ENCODE measurements around the gene AP5Z1.

Gene AP5Z1

GRCh38 chr7:4748231-4748681 is 27.2 kb upstream of the AP5Z1 start:
- Histone ChIP-seq H3K36me3 (ENCODE audit: control insufficient read depth, insufficient read depth, low read length) (no peaks in the 10 kb centered on the region), H3K27me3 (ENCODE audit: control insufficient read depth, insufficient read depth, low read length) (no peaks in the 10 kb centered on the region), H3K9ac (ENCODE audit: low read length) (peak overlapping the region; percentile 15), H3K4me1 (ENCODE audit: control insufficient read depth, insufficient read depth, low read length) (peaks cover 34% of the 10 kb centered on the region), H3K4me3 (ENCODE audit: low read length) (no peak overlapping the region), H3K9me3 (ENCODE audit: control insufficient read depth, low read length) (no peaks in the 10 kb centered on the region)

DNA sequence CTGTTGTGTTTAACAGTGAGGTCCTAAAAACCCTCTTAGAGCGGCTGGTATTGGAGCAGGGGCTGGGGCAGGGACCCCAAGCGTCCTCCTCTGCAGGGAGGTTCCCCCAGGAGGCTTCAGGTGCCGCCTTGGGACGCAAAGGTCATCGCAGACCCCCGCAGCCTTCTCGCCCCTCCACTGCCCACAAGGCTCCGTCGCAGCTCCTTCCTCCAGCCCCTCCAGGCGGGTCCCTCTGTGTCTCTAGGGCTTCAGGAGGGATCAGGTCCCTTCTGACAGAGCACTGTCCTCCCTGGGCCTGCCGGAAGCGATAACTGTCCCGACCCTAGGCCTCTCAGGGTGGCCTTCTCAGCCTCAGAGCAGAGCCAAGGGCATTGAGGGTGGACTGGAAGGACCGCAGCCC is 26.1 kb upstream of the AP5Z1 start:
- Histone ChIP-seq H3K4me3 (ENCODE audit: low read length) (no peak overlapping the region), H3K4me1 (ENCODE audit: control insufficient read depth, insufficient read depth, low read length) (peaks cover 31% of the 10 kb centered on the region), H3K36me3 (ENCODE audit: control insufficient read depth, insufficient read depth, low read length) (no peaks in the 10 kb centered on the region), H3K9me3 (ENCODE audit: control insufficient read depth, low read length) (no peaks in the 10 kb centered on the region), H3K27me3 (ENCODE audit: control insufficient read depth, insufficient read depth, low read length) (no peaks in the 10 kb centered on the region), H3K9ac (ENCODE audit: low read length) (no peak overlapping the region)

DNA sequence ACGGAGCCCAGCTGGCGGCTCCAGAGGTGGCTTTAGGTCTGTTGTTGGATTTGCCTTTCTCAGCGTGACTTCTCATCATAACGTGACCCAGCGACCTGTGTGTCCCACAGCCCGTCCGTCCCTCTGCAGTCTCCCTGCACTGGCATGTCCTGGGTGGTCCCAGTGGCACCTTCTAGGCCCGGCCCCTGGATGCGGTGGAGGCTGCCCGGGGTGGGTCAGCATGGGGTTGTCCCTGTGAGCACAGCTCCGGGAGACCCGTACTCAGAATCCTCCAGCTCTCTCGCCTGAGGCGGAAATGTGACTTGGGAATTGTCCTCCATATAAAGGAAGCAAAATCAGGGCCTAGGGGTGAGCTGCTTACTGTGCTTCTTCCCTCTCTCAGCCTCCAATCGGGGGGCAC is 25.6 kb upstream of the AP5Z1 start:
- no peak overlapping the region for H3K4me3 ChIP-seq (ENCODE audit: low read length)
- peaks cover 26% of the 10 kb centered on the region for H3K4me1 ChIP-seq (ENCODE audit: control insufficient read depth, insufficient read depth, low read length)
- no peaks in the 10 kb centered on the region for H3K36me3 ChIP-seq (ENCODE audit: control insufficient read depth, insufficient read depth, low read length)
- H3K27me3 ChIP-seq (ENCODE audit: control insufficient read depth, insufficient read depth, low read length): no peaks in the 10 kb centered on the region
- no peak overlapping the region for H3K9ac ChIP-seq (ENCODE audit: low read length)
- H3K9me3 ChIP-seq (ENCODE audit: control insufficient read depth, low read length): no peaks in the 10 kb centered on the region

DNA sequence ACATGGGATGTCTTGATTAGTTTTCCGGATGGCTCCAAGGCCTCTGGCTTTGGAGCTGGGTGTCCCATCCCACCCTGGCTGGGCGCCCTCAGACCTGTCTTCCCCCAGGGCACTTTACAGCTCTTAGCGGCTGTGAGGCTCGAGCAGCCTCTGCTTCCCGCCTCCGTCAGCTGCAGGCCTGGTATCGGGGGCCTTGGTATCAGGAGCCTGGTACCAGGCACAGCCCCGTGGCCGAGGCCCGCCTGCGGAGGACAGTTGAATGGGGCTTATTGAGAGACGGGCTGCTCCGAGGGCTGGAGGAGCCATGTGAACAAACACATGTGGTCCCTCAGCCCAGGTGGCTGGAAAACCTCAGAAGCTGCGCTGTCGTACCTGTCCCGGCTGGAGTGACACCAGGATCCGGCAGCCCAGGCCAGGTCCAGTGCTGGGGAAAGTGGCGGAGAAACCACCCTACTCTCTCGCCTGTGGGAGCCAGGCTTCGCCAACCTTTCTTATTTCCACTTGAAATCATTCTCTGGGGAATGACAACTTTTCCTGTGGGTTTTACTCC is 23.9 kb upstream of the AP5Z1 start:
- Histone ChIP-seq H3K4me3 (ENCODE audit: low read length) (no peak overlapping the region), H3K36me3 (ENCODE audit: control insufficient read depth, insufficient read depth, low read length) (no peaks in the 10 kb centered on the region), H3K4me1 (ENCODE audit: control insufficient read depth, insufficient read depth, low read length) (peaks cover 19% of the 10 kb centered on the region), H3K9ac (ENCODE audit: low read length) (no peak overlapping the region), H3K27me3 (ENCODE audit: control insufficient read depth, insufficient read depth, low read length) (no peaks in the 10 kb centered on the region), H3K9me3 (ENCODE audit: control insufficient read depth, low read length) (no peaks in the 10 kb centered on the region)

DNA sequence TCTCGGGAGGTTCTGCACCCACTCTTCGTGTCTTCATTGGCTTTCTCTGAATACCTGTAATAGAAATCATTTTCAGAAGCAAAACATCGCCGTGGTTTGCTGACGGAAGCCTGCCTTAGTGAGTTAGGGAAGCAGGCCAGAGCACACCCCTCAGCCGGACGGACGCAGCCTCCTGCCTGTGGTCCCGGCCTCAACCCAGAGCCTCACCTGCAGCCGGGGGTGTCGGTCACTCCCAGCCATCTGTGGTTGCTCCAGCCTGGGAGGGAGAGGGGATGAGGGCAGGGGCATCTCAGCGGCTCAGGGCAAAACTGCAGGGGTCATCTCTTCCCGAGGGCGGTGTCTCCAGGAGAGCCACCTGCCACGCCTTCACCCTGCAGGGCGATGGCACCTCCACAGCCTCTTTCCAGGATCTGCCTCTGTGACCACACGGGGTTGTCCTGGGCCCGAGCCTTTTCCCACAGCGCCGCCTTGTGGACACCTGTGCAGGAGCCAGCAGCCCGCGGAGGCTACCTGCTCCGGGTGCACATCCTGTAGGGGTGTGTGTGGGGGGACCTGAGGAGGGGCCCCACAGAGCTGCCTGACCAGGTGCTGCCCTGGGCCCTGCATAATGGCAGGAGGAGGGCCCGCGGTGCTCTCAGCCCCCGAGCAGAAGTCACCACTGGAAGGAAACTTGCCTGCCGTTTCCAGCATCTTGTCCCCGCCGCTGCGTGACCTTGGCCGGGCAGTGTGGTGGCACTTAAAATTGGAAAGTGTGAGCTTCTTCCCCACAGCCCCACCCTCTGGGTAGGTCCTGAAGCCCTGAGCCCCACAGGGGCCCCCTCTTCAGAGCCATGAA is 21.6 kb upstream of the AP5Z1 start:
- H3K9me3 ChIP-seq (ENCODE audit: control insufficient read depth, low read length): no peaks in the 10 kb centered on the region
- H3K27me3 ChIP-seq (ENCODE audit: control insufficient read depth, insufficient read depth, low read length): no peaks in the 10 kb centered on the region
- H3K9ac ChIP-seq (ENCODE audit: low read length): no peak overlapping the region
- H3K4me3 ChIP-seq (ENCODE audit: low read length): no peak overlapping the region
- H3K4me1 ChIP-seq (ENCODE audit: control insufficient read depth, insufficient read depth, low read length): peaks cover 12% of the 10 kb centered on the region
- H3K36me3 ChIP-seq (ENCODE audit: control insufficient read depth, insufficient read depth, low read length): no peaks in the 10 kb centered on the region

- Histone ChIP-seq H3K4me1 (ENCODE audit: control insufficient read depth, insufficient read depth, low read length) (peaks cover 12% of the 10 kb centered on the region), H3K36me3 (ENCODE audit: control insufficient read depth, insufficient read depth, low read length) (no peaks in the 10 kb centered on the region), H3K9ac (ENCODE audit: low read length) (no peak overlapping the region), H3K9me3 (ENCODE audit: control insufficient read depth, low read length) (no peaks in the 10 kb centered on the region), H3K4me3 (ENCODE audit: low read length) (no peak overlapping the region), H3K27me3 (ENCODE audit: control insufficient read depth, insufficient read depth, low read length) (no peaks in the 10 kb centered on the region)
Measured at GRCh38 chr7:4754433-4755010, 20.9 kb upstream of the AP5Z1 start.

GRCh38 chr7:4755045-4755444 is 20.4 kb upstream of the AP5Z1 start:
- H3K27me3 ChIP-seq (ENCODE audit: control insufficient read depth, insufficient read depth, low read length): no peaks in the 10 kb centered on the region
- H3K9ac ChIP-seq (ENCODE audit: low read length): no peak overlapping the region
- no peaks in the 10 kb centered on the region for H3K9me3 ChIP-seq (ENCODE audit: control insufficient read depth, low read length)
- H3K36me3 ChIP-seq (ENCODE audit: control insufficient read depth, insufficient read depth, low read length): no peaks in the 10 kb centered on the region
- H3K4me1 ChIP-seq (ENCODE audit: control insufficient read depth, insufficient read depth, low read length): peaks cover 12% of the 10 kb centered on the region
- no peak overlapping the region for H3K4me3 ChIP-seq (ENCODE audit: low read length)

- H3K27me3 ChIP-seq (ENCODE audit: control insufficient read depth, insufficient read depth, low read length): no peaks in the 10 kb centered on the region
- H3K9ac ChIP-seq (ENCODE audit: low read length): no peak overlapping the region
- no peak overlapping the region for H3K4me3 ChIP-seq (ENCODE audit: low read length)
- H3K36me3 ChIP-seq (ENCODE audit: control insufficient read depth, insufficient read depth, low read length): peaks cover 6% of the 10 kb centered on the region
- no peaks in the 10 kb centered on the region for H3K9me3 ChIP-seq (ENCODE audit: control insufficient read depth, low read length)
- H3K4me1 ChIP-seq (ENCODE audit: control insufficient read depth, insufficient read depth, low read length): peaks cover 7% of the 10 kb centered on the region
Measured at GRCh38 chr7:4758111-4758510, 17.3 kb upstream of the AP5Z1 start.

DNA sequence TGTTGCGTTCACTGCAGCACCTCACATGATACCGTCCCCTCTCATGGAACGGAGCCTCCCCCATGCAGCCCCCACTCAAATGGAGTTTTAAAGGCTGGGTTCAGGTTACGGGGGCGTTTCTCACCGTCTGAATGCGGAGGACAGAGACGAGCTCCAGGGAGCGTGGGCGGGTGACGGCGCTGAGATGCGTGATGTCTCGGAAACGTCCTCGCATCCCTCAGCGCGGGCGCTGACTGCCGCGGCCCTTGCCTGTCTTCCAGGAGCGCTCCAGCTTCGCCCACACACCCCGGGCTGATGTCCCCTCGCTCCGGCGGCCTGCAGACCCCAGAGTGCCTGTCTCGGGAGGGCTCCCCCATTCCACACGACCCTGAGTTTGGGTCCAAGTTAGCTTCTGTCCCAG is 16.6 kb upstream of the AP5Z1 start:
- no peaks in the 10 kb centered on the region for H3K9me3 ChIP-seq (ENCODE audit: control insufficient read depth, low read length)
- no peak overlapping the region for H3K9ac ChIP-seq (ENCODE audit: low read length)
- peaks cover 2% of the 10 kb centered on the region for H3K4me1 ChIP-seq (ENCODE audit: control insufficient read depth, insufficient read depth, low read length)
- H3K27me3 ChIP-seq (ENCODE audit: control insufficient read depth, insufficient read depth, low read length): no peaks in the 10 kb centered on the region
- peaks cover 12% of the 10 kb centered on the region for H3K36me3 ChIP-seq (ENCODE audit: control insufficient read depth, insufficient read depth, low read length)
- H3K4me3 ChIP-seq (ENCODE audit: low read length): no peak overlapping the region

DNA sequence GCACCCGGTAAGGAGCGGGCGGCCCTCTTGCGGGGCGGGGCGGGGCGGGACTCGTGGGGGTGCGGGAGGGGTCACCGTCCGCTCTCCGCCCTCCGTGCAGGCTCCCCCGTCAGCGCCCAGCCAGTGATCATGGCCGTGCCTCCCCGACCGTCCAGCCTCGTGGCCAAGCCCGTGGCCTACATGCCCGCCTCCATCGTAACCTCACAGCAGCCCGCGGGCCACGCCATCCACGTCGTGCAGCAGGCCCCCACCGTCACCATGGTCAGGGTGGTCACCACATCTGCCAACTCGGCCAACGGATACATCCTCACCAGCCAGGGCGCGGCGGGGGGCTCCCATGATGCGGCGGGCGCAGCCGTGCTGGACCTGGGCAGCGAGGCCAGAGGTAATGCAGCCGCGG is 16.2 kb upstream of the AP5Z1 start:
- H3K27me3 ChIP-seq (ENCODE audit: control insufficient read depth, insufficient read depth, low read length): no peaks in the 10 kb centered on the region
- no peaks in the 10 kb centered on the region for H3K9me3 ChIP-seq (ENCODE audit: control insufficient read depth, low read length)
- H3K36me3 ChIP-seq (ENCODE audit: control insufficient read depth, insufficient read depth, low read length): peaks cover 12% of the 10 kb centered on the region
- H3K4me3 ChIP-seq (ENCODE audit: low read length): no peak overlapping the region
- H3K9ac ChIP-seq (ENCODE audit: low read length): no peak overlapping the region
- no peaks in the 10 kb centered on the region for H3K4me1 ChIP-seq (ENCODE audit: control insufficient read depth, insufficient read depth, low read length)

DNA sequence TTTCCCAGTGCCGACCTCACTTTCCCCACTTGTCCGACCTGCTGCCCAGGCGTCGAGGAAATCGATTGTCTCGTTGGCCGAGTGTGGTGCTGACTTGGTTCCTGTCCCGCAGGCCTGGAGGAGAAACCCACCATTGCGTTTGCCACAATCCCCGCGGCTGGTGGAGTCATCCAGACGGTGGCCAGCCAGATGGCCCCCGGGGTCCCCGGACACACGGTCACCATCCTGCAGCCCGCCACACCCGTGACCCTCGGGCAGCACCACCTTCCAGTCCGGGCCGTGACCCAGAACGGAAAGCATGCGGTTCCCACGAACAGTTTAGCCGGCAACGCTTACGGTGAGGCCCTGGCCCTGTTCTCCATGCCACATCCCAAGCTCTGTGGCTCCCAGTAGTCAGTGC is 14.5 kb upstream of the AP5Z1 start:
- H3K36me3 ChIP-seq (ENCODE audit: control insufficient read depth, insufficient read depth, low read length): peaks cover 12% of the 10 kb centered on the region

More for the DNA sequence above, 14.5 kb upstream of the AP5Z1 start:
- H3K9me3 ChIP-seq (ENCODE audit: control insufficient read depth, low read length): no peaks in the 10 kb centered on the region
- H3K27me3 ChIP-seq (ENCODE audit: control insufficient read depth, insufficient read depth, low read length): no peaks in the 10 kb centered on the region
- no peak overlapping the region for H3K4me3 ChIP-seq (ENCODE audit: low read length)
- H3K9ac ChIP-seq (ENCODE audit: low read length): no peak overlapping the region
- no peaks in the 10 kb centered on the region for H3K4me1 ChIP-seq (ENCODE audit: control insufficient read depth, insufficient read depth, low read length)
